GM19395 (cell line): ENCODE results near the gene CAPN5.

Source experiments
- ATAC-seq: cut with Tn5 transposase; IDR thresholded peaks from one replicate; pipeline ENCODE4 v1.9.1; 2021; ENCODE audit warnings: mild to moderate bottlenecking, moderate library complexity; ENCODE audit not compliant: unreplicated experiment

The CAPN5 gene

DNA sequence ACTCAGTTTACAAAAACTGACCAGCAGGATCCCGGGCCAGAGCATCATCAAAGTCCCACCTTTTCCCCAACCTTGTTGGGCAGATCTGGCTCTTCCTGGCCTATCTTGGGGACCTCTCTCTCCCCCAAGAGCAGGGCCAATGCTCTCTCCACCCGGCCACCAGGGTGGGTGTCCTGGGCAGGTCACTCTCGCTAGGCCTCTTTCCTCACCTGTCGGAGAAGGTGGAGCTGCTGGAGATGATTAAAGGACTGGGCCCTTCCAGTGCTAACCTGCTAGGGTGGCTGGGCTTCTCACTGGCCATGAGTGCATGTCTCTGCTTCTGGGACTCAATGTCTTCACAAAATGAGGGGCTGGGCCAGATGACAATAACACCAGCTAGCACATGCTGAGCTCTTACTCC lies 2.9 kb upstream of the CAPN5 start:
- no peak for ATAC-seq

DNA sequence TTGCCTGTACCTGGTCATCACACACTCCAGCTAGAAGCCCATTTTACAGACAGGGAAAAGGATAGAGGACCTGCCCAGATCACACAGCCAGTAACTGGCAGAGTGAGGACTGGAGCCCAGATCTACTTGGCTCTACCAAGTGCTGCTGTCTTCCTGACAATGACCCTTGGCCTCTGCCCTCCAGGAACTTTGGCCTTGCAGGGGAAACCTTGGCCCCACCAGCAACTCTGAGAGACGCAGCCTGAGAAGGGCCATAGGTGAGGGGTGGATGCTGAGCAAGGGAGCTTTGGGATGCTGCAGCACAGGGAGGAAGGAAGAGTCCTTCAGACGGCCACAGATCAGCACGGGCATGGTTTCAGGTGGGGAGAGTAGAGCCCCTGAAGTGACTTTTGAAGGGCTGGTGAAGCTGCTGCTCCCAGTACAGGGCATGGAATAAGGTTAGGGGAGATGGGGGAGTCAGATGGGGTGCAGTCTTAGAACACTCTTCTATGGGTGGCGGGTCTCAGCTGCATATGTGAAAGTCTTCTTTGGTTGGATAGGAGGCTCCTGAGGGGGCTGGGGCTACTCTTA lies 2.0 kb upstream of the CAPN5 start:
- no peak for ATAC-seq

DNA sequence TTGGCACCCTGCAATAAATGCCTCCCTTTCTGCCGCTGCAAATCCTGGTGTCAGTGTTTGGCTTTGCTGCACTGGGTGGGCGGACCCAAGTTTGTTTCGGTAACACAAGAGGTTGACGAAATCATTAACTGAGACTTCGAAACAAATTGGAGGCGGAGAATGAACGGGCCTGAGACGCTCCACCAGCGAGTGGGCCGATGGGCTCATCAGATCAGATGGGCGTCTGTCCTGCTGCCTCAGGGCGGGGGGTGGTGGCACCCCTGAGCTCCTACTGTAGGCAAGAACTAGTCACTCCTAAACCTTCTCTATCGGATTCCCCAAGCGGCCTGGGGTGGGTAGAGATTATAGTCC lies 918 bp upstream of the CAPN5 start:
- peak; percentile 18 for ATAC-seq

DNA sequence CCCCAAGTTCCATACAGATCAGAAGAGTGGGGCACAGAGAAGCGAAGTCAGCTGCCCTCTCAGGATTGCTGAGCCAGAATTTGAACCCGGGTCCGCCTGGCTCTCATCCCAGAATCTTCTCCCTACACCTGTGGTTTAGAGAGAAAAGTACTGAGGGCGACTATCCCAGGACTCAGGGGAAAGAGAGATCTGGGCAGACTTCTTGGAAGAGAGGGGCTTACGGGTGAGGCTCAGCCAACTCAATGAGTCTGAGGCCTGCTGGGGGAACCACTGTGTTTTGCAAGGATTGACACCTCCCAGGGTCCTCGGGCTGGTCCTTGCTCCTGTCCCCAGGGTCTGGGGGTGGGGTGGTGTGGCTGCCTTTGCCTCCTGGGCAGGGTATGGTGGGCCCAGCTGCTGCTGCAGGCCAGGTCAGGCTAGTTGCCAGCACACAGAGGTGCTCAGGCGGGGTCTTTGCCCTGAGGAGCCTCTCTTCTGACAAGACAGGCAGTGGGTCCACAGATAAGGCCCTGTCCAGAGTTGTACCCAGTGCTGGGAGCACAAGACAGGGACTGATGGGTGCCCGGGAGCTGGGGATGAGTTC lies 1.2 kb downstream of the CAPN5 start:
- no peak for ATAC-seq

DNA sequence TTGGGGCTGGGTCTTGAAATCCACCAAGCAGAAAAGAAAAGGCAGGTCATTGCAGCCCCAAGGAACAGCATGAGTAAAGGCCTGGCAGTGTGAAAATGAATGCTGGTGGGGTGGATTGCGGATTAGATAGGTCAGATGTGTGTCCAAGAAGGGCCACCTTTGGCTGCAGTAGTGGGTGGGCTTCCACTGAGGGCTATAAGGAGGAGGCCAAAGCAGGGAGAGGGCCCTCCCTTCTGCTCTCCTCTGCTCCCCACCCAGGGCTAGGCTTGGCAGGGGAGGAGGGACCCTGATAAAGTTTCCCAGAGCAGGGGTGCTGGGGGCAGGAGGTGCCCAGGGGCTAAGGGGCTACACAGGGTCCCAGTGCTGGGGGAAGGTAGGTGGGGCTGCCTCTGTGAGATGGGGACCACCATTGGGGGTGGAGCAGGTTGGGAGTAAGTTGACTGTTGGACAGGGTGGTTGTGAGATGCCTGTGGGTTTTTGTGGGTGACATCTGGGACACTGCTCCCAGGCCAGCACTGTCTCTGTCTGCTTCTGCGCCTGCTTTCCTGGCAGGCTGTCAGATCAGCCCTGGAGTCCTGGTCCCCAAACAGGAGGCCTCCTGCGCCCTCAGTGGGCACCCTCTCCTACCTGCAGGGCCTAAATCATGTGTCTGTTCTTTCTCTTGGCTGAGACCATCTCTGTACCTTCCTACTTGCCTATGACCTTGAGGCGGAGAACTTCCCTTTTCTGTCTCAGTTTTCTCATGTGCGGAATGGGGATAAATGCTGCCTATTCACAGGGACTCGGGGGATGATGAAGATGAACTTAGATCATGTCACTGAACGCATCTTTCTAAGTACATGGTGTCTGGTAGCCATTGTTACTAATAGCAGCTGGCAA lies 1.9 kb downstream of the CAPN5 start:
- ATAC-seq = no peak

DNA sequence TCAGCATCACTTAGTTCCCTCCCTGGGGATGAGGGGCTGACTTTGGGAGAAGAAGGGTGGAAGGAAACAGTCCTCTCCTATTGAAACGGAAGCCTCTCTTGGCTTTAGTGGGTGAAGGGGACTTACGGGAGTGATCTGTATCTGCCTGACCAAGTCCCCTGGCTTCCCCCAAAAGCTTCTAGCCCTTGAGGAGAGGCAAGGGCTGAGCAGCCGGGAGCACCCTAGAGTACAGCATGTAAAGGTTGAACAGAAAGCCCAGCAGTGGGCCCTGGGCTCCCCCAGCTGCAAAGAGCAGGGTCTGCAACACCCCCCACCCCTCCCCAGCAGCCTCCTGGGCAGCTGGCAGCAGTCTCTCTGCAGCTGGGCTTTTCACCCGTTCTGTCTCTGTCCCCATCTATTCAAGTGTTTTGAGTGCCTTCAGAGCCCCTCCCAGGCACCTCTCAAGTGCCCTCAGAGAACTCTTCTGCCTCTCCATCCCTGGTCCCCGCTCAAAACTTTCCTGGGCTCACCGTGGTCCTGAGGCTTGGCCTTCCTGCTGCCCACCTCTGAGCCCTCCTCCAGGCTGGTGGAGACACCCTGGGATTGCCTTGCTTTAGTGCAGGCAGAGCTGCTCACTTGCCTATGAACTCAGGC lies 2.7 kb downstream of the CAPN5 start:
- ATAC-seq = no peak

DNA sequence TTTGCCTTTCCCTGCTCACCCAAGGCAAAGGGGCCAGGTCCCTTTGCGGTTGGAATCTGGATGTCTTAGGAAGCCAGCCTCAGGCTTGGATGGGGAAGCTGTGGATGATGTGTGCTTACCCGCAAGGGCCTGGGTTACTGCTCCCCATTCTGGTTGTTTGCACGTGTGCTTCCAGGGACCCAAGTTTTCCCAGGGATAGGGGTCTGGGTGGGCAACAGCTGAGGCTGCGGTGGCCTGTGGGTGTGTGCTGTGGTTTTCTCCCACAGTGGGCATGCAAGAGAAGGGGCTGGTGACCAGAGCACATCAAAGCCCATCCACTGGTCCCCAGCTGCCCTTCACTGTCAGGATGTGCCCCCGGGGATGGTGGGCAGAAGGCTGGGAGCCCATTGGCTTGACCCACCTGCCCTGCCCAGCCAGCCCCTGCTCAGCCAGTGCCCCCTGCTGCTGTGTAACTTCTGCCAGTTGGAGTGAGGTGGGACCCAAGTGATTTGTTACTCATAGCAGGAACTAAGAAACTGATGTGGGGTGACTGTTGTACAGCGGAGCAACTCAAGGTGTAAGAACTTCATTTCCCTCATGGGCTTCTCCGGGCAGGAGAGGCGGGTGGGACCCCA lies 3.3 kb downstream of the CAPN5 start:
- ATAC-seq = no peak

DNA sequence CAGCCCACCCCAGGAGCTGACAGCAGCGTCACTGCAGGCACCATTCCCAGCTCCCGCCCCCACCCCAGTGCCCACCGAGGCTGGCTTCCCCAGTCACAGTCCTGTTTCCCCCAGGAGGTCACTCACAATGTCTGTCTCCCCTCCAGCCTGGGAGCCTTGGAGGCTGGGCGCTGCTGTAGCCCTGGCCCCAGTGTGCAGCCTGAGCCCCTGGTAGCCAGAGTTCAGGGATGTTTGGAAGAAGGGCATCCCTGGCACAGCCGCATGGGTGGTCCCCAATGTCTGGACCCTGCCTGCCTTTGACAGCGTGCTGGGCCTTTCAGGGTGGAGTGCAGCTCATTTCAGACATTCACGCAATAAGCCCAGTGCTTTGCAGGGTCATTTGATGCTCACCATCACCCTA lies 4.3 kb downstream of the CAPN5 start:
- no peak for ATAC-seq

DNA sequence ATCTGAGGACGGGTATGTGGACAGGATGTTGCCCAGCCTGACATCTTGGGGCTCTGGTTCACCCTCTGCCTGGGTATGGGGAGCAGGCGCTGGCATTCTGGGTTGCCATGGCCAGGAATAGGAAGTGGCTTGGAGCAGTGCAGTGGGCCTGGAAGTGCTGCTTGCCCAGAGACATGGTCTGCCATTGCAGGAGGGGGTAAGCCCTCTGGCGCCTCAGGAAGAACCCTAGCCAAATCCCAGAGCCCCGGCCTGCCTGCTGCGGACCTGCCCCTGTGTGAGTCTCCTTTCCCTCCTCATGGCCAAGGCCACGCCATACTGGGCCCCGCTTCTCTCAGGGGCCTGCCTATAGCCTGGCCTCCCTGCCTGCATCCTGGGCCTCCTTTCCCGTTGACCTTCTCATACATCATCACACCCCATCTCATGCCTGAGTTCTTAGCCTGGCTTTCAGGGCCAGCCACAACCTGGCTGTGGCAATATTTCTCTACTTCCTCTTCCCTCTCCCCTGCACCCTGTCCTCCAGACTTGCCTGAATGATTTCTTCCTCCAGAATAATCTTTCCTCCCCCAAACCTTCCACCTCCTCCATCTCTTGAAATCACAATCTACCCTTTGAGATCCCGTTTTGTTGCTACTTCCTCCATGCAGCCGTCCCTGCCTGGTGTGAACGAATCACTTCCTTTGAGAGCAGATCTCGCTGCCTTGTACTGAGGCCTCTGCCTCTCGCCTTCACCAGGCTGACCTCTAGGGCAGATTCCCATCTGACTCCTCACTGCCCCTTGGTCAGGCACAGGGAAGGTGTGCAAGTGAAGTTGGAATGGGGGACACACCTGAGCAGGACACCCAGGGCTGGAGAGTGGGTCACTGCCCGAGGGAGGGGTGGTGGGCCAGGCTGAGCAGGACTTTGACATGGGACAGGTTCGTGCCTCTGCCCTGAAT lies 5.2 kb downstream of the CAPN5 start:
- ATAC-seq = no peak

DNA sequence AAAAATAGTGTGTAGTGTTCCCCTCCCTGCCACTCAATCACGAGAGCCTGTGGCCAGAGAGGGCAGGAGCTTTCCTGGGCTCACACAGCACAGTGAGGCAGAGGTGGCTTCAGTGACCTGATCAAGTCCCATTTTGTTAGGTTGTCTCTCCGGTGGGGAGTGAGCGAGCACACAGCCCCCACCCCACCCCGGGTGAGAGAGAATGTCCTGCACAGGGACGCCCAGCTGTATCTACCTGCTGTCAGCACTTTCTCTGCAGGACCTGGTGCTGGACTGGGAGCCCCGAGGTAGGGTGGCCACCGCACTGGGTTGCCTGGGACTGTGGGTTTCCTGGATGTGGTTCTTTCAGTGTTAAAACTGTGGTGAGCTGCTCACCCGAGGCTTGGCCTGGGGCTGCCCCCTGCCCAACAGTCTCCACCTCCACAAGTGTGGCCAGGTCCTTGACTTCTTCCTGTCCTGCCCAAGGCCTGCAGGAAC lies 6.1 kb downstream of the CAPN5 start:
- no peak for ATAC-seq

DNA sequence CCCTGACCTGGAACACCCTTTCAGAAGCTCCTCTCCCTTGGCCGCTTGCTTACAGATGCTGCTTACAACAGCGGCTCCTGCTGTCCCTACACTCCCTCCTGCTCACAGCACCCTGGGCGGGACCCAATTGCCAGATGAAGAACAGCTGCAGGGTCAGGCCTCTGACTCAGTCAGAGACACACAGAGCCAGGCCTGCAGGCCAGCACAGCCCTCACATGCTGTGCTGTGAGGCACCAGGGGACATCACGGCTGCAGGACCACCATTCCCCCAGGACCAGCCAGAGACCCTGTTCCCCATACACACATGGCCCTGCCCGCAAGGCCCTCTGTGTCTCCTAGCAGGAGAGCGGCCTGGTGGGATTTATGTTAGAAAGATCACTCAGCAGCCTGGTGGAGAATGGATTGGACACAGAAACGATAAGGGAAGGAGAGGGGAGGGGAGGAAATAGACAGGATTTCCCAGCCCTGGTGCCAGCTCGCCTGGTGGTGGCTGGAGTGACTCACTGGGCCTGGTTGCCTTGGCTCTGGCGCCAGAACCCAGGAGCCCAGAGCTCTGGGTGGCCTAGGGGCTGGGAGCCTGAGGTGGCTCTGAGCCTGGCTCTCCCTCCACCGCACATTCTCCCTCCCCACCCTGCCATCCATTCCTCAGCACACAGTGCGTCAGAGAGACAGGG lies 6.7 kb downstream of the CAPN5 start:
- ATAC-seq = no peak

DNA sequence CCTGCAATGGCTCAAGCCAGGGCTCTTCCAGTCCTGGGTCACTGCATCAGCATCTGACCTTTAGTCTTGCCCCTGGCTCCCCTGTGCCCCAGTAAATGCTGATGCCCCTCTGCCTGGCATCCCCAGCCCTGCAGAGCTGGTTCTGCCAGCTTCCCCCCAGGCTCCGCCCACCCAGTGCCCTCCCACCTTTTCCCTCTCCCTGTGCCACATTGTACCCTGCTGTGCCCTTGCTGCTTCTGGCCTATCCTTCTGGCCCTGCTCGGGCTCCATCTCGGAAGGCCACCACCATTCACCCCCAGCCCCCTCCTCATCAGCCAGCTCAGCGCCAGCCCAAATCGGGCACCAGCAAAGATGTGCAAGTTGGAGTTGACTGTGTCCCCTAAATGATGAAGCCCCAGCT lies 7.4 kb downstream of the CAPN5 start:
- ATAC-seq = no peak

DNA sequence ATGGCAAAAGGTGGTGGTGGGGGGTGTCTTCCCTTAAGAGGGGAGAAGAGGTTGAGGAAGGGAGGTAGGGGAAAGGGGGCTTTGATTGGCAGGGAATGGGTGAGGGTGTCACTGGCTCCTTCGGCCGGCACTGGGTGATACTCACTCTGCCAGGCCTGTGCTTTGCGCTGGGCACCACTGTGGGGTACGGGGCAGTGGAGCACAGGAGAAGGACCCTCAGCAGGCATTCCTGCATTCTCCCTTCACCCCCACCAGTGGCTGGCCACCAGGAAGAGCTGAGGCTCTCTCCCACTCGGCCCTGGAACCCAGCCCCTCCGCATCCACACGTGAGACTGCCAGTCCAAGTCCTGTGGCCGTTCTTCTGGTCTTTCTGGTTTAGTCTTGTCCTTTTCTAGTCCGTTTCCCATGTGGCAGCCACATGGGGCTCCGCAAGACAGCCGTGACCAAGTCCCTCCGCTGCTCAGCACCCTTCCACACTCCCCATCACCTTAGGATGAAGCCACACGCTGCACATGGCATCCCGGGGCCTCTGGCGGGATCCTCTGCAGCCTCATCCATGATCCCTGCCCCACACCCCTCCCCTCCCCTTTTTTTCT lies 8.0 kb downstream of the CAPN5 start:
- ATAC-seq = no peak

DNA sequence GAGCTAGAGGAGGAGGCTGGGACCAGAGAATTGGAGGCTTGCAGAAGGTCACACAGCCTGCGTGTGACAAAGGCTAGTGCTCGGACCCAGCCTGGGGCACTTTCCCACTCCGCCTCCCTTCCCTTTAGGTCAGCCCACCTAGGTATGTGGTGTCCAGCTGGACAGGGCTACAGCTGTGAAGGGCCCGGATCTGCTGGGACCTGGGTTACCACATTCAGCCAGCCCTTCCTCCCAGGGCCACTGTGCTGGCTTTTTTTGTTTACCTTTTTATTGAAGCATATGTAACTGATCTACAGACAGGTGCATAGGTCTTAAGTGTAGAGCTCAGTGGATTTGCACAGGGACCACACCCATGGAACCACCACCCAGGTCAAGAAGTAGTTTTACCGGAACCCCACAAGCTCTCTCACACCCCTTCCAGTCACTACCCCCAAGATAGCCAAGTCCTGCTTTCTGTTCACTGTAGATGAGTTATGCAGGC lies 8.7 kb downstream of the CAPN5 start:
- ATAC-seq = no peak

DNA sequence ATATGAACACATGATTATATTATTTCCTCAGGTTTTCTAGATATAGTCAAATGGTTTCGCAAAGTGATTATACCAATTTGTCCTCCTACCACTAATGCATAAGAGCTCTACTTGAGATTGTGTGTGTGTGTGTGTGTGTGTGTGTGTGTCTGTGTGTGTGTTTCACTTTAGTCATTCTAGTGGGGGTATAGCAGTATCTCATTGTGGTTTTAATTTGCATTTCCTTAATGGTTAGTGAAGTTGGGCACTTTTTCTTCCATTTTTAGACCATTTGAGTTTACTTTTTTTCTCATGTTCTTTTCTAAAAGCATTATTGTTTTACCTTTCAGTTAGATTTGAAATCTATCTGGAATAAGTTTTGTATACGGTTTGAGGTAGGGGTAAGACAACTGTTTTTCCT lies 12.9 kb downstream of the CAPN5 start:
- ATAC-seq = no peak

DNA sequence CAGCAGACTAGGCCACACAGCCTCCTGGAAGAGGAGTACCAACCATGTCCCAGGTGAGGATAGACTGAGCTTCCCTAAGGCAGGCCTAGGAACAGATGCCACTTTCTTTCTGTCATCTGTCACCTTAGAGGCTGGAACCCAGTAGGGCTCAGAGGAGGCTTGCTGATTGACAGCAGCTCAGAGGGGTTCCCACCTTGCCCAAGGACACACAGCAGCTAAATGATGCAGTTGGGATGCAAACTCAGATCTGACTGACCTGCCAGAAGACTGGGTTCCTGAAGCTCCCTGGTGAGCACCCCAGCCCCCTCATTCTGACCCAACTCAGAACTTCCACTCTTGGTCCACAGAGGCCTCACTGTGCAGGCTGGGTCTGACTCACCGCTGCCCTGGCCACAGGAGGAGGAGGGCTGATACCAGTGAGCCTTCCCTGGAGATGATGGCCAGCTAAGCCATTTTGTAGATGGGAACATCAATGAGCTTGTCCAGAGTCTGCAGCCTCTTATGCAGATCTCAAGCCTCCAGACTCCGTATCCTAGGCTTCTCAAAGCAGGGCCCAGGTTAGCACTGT lies 14.0 kb downstream of the CAPN5 start:
- no peak for ATAC-seq

DNA sequence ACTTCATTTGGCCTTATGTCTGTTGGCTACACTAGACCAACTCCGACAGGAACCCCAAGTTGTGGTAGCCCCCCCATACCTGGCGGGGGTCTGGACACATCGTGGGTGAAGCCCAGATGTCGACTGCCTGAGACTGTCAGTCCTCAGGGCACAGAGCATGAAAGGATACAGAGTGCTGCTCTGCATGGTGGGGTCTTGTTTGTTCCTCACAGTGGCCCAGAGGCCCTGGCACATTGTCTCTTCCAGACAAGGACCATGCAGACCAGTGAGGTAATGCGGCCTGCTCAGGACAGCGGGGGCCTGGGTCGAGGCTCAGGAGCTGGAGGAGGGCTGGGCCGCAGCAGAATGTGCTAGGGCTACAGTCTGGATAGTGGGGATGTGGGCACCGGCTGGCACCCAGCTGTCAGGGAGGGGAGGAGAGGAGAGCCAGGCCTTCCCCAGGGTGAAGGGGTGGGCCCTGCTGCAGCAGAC lies 14.6 kb downstream of the CAPN5 start:
- no peak for ATAC-seq

DNA sequence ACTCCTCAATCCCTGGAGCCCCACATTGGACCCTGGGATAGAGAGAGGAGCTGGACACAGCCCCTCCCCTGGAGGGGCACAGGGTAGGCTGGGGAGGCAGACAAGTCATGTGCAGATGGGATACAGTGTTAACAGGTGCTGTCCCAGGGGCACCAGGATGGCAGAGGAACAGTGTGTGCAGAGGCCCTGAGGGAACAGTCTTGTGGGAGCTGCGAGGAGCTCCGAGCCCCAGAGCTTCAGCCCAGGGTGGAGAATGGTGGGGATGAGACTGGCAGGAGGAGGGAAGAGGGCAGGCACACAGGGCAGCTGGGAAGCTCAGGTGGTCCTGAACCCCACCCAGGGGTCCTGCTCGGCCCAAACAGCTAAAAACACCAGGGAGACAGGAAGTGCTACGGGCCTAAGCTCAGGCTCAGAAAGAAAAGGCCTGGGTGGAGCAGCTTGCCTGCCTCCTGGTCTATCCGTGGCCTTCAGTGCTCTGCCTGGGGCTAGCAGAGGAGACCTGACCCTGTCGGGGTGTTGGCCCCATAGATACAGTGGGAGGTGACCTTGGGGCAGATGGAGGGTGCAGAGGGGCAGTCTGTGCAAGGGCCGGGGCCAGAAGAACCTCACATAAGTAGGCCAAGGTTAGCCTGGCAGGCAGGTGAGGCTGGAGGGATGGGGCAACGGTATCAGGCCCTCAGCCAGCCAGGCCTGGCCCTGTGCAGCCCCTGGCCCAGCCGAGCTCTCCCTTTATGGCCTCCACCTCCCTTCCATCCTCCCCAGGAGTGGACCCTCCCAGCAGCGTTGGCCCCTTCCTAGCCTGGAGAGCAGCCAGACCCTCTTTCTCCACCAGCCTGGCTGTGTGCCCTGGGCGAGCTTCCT lies 15.4 kb downstream of the CAPN5 start:
- no peak for ATAC-seq
